ENCODE results near the gene PHF12.

The PHF12 gene

GRCh38 chr17:28858801-28859355, 92.4 kb downstream of the PHF12 start:
- no peaks in the 10 kb centered on the region for H3K9me3 Mint-ChIP-seq
- H3K27ac Mint-ChIP-seq = no peak overlapping the region
- no peak overlapping the region for H3K4me3 Mint-ChIP-seq
- H3K36me3 Mint-ChIP-seq (ENCODE audit: low read depth) = peaks cover 71% of the 10 kb centered on the region
- peaks cover 26% of the 10 kb centered on the region for H3K4me1 Mint-ChIP-seq (ENCODE audit: low read depth)
- H3K27me3 Mint-ChIP-seq = no peaks in the 10 kb centered on the region
- intact Hi-C loops (cut with micrococcal nuclease) = no loop called here

DNA sequence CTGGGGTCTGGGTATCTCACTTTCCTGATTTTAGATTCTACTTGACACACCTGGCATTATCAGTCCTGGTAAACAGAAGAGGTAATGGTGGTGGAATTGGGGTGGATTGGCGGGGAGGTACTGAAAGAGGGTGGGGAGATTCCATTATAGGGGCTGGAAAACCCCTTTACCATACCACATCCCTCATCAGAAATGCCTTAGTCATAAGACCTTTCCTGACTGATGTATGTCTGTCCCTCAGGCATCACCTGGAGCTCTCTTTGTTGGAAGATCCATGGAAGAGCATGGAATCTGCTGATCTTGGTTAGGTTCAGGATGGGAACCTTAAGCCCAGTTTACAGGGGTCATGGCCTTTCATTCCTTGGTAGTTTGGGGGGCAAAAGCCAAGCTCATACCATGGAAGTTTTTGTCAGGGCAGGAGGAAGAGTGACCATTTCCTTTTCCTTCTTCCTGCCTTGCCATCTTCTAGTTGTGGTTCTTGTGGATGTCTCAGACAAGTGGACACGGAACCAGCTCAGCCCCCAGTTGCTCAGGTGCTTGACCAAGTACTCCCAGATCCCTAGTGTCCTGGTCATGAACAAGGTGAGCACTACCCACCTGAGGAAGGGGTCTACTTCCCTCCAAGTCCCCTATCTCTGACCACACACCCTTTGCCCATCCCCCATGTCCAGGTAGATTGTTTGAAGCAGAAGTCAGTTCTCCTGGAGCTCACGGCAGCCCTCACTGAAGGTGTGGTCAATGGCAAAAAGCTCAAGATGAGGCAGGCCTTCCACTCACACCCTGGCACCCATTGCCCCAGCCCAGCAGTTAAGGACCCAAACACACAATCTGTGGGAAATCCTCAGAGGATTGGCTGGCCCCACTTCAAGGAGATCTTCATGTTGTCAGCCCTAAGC, 93.2 kb downstream of the PHF12 start:
- no peaks in the 10 kb centered on the region for H3K9me3 Mint-ChIP-seq
- peaks cover 27% of the 10 kb centered on the region for H3K4me1 Mint-ChIP-seq (ENCODE audit: low read depth)
- H3K36me3 Mint-ChIP-seq (ENCODE audit: low read depth) = peaks cover 71% of the 10 kb centered on the region
- intact Hi-C loops (cut with micrococcal nuclease) = no loop called here
- no peak overlapping the region for H3K27ac Mint-ChIP-seq
- H3K4me3 Mint-ChIP-seq = no peak overlapping the region
- no peaks in the 10 kb centered on the region for H3K27me3 Mint-ChIP-seq

DNA sequence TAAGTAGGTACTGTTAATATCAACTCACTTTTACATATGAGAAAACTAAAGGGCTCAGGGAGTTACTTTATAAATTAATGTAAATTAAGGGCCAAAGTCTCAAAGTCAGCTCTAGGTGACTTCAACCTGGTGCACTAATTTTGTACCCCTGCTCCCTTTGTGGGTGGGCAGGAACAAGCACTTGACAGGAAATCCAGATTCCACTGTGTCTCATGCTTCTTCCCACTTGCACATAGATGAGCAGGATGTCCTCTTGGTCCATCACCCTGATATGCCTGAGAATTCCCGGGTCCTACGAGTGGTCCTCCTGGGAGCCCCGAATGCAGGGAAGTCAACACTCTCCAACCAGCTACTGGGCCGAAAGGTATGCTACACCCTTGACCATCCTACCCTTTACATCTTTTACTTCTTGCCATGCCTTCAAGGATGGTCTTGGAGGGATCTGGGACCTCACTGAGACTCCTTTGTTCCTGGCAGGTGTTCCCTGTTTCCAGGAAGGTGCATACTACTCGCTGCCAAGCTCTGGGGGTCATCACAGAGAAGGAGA, 95.2 kb downstream of the PHF12 start:
- H3K4me1 Mint-ChIP-seq (ENCODE audit: low read depth) = peaks cover 12% of the 10 kb centered on the region
- H3K4me3 Mint-ChIP-seq = no peak overlapping the region
- H3K36me3 Mint-ChIP-seq (ENCODE audit: low read depth) = peaks cover 60% of the 10 kb centered on the region
- intact Hi-C loops (cut with micrococcal nuclease) = no loop called here
- H3K27me3 Mint-ChIP-seq = no peaks in the 10 kb centered on the region
- H3K9me3 Mint-ChIP-seq = no peaks in the 10 kb centered on the region
- no peak overlapping the region for H3K27ac Mint-ChIP-seq

DNA sequence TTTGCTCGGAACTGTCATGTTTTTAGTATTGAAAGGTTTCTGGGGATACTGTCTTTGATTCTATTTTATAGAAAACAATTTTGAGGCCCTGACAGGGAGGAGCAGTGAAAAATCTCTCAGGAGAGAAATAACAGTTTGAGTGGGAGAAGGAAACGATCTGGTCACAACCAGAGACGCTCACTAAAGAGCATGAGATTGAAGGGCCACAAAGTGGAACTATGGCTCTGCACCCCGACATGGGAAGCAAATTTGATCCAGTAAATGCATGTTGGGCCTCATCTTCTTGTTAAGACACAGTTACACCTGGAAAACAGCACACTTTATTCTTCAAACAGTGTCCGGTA, 96.0 kb downstream of the PHF12 start:
- no peaks in the 10 kb centered on the region for H3K9me3 Mint-ChIP-seq
- intact Hi-C loops (cut with micrococcal nuclease) = loop anchor here (2.0 kb wide), 1 partner anchor 47 kb away; the partner anchor contains the start of gene DHRS13
- peaks cover 52% of the 10 kb centered on the region for H3K36me3 Mint-ChIP-seq (ENCODE audit: low read depth)
- H3K4me1 Mint-ChIP-seq (ENCODE audit: low read depth) = peaks cover 12% of the 10 kb centered on the region
- no peaks in the 10 kb centered on the region for H3K27me3 Mint-ChIP-seq
- peak overlapping the region; percentile 87 for H3K4me3 Mint-ChIP-seq
- peak overlapping the region; percentile 93 for H3K27ac Mint-ChIP-seq

Measured in dendritic cell treated with granulocyte-macrophage colony-stimulating factor and Interleukin-4, amounts not matched to agents 40 ng/mL and 50 ng/mL, for 4 days (primary cell).